GM12892 (cell line): ENCODE data around the gene POU4F1.

Source experiments
- DNase-seq: peaks from one replicate; pipeline ENCODE4 v3.0.0; 2011; ENCODE audit not compliant: insufficient read length
- FAIRE-seq: peaks from 2 replicates; lab custom pipeline; 2011; peaks lifted over from hg19 to GRCh38; lab: Jason Lieb, UNC
- POLR2A ChIP-seq: IDR thresholded peaks from 2 replicates; pipeline ENCODE4 v1.6.1; 2011; ENCODE audit warnings: low read depth, low read length, control low read depth
- POLR2AphosphoS5 ChIP-seq: IDR thresholded peaks from 2 replicates; pipeline ENCODE4 v1.6.1; 2011; ENCODE audit warnings: low read depth, low read length, control low read depth
- TAF1 ChIP-seq: IDR thresholded peaks from 2 replicates; pipeline ENCODE4 v1.6.1; 2011; ENCODE audit warnings: low read depth, mild to moderate bottlenecking, control low read depth, low read length, borderline replicate concordance

Gene POU4F1

DNA sequence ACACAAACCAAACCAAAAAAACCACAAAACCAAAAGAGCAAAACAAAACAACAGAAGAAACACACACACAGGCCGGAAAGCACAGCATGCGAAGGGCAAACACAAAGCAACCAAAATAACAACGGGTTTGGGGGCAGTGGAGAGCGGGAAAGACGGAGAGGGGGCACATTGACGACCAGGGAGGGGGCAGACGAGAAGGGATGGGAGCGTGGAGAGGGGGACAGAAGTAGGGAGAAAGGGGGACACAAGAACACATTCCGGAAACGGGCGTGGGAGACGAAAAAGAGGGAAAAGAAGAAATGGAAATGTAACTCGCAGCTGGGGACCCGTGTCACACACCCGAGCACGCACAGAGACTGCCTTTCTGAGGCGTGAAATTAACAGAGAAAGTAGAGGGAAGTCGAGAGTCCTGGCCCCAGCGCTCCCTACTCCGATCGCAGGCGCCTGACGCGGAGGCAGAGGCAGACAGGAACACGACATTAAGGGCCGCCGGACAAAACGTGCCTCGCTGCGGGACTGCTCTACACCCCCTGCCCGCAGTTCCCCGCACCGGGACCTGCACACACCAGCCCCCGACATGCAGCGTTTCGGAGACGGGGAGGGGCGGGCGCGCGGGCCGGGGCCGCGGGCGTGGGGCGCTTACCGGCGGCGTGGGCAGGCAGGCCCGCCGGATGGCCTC, 652 bp downstream of the POU4F1 start:
- FAIRE-seq (no peak), DNase-seq (no peak)
- TF ChIP-seq POLR2A = no peak

DNA sequence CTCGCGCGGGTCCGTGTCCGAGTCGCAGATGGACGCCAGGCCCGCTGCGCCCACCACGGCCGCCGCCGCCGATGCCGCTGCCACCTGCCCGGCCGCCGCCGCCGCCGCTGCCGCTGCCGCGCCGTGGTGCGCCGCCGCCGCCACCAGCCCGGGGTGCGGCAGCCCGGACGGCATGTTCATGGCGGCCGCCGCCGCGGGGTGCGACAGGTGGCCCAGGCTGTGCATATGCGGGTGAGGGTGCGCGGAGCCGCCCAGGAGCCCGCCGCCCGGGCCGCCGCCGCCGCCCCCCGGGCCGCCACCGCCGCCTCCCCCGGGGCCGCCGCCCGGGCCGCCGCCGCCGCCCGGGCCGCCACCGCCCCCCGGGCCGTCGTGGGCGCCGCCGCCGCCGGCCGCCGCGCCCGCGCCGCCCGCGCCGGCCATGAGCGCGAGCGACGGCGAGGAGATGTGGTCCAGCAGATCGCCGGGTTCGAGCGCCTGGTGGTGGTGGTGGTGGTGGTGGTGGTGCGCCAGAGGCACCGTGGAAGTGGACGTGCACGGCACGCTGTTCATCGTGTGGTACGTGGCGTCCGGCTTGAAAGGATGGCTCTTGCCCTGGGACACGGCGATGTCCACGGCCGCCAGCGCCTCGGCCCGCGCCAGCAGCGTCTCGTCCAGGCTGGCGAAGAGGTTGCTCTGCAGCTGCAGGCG, 1.3 kb downstream of the POU4F1 start:
- FAIRE-seq (no peak), DNase-seq (no peak)
- TF ChIP-seq TAF1 (no peak), POLR2A (no peak), POLR2AphosphoS5 (no peak)

DNA sequence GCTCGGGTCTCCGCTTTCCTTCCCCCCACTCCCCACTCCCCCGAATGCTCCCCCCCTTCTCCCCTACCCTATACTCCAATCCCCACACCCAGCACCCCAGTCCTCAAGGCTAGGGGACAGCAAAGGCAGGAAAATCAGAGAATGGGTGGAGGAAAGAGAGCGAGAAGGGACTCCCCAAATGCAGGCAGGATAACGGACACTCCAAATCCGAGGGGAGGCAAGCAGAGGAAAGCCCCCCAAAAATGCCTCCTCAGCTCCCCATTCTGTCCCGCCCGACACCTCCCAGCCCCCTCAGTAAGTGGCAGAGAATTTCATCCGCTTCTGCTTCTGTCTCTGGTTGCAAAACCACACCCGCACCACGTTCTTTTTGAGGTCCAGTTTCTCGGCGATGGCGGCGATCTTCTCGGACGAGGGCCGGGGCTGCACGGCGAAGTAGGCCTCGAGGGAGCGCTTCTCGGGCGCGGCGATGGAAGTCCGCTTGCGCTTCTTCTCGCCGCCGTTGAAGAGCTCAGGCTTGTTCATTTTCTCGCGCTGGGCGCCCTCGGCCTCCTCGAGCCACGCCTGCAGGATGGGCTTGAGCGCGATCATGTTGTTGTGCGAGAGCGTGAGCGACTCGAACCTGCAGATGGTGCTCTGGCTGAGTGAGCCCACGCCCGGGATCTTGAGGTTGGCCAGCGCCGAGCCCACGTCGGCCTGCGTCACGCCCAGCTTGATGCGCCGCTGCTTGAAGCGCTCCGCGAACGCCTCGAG, 2.1 kb downstream of the POU4F1 start:
- DNase-seq (no peak), FAIRE-seq (no peak)
- TF ChIP-seq POLR2AphosphoS5 = no peak
- no peak for TF ChIP-seq TAF1
- no peak for TF ChIP-seq POLR2A

DNA sequence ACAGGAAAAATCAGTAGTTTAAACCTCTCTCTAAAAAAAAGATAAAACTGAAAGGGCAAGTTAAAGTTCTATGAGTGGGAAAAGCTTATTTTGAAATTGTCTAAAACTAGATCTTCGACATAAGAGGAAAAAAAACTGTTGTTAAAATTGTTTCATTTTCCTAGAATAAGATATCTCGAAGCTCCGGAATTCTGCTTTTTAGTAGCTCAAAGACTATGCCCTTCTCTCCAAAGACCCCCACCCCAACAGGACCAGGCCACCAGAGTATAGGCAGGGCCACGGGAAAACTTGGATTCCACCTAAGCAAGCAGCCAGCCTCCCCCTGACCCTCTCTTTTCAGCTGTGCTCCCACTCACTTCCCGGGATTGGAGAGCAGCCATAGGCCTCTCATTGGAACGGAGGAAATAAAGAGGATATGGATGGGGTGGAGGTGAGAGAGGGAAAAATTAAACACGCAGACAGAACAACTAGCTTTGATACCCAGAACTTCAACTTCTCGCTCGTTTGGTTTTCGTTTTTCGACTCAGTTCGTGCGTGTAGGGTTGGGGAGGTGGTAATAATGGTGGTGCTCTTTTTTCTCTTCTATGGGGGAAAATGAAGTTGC, 3.0 kb downstream of the POU4F1 start:
- FAIRE-seq (no peak), DNase-seq (no peak)
- TF ChIP-seq TAF1 (no peak), POLR2AphosphoS5 (no peak), POLR2A (no peak)

DNA sequence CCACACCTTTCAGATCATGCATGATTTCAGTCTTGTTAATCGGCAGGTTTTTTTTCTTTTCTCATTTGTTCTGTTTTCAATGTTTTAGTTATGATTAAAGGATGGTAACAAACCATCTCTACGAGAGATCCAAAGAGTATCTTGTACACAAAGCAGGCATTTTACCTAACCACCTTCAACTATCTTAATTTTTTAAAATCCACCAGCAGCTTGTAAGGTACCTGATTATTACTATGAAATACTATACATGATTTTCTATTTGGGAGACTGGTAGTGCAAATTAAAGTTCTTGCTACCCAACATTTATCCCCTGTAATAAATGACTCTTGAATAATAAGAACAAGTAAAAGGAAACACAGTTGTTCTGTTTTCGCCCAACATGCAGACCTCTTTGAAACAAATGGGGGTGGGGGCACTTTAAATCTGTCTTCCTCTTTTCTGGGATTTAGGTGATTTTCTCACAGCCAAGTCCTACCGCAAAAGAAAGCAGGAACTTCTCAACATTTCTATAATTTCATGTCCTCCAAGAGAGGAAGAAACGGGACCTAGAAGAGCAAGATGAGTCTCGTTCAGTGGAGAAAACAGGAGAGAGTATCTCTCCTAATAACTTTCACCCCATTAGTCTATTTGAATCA, 3.6 kb downstream of the POU4F1 start:
- no peak for FAIRE-seq
- TF ChIP-seq POLR2AphosphoS5 (no peak), TAF1 (no peak), POLR2A (no peak)
- no peak for DNase-seq

DNA sequence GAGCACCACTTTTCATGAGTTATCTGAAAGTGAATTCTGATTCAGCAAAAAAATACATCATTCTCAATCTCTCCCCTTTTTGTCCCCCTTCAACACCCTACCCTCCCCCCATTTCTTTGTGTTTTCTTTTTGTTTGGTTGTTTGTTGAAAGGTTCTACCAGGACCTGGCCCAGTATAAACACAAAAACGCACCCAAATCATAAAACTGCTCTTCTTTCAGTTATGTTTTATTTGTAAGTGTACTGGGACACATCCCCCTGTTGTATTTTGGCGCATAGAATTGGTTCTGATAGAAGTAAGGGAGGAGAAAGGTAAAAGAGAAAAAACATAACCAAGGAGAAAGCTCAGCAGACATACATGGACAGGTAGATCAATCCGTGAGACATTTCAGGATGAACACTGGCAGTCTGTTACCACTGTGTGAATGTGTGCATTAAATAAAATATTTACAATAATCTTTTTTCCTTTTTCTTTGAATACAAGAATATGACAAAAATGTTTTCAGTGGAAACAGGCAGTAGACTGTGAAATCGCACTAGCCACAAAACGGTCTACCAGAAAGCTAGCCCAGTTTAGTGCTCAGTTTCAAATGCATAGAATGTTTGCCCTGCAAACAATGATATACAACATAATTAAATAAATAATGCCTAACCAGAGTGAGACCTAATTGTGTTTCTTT, 4.2 kb downstream of the POU4F1 start:
- TF ChIP-seq TAF1 (no peak), POLR2A (no peak), POLR2AphosphoS5 (no peak)
- DNase-seq (no peak), FAIRE-seq (no peak)

DNA sequence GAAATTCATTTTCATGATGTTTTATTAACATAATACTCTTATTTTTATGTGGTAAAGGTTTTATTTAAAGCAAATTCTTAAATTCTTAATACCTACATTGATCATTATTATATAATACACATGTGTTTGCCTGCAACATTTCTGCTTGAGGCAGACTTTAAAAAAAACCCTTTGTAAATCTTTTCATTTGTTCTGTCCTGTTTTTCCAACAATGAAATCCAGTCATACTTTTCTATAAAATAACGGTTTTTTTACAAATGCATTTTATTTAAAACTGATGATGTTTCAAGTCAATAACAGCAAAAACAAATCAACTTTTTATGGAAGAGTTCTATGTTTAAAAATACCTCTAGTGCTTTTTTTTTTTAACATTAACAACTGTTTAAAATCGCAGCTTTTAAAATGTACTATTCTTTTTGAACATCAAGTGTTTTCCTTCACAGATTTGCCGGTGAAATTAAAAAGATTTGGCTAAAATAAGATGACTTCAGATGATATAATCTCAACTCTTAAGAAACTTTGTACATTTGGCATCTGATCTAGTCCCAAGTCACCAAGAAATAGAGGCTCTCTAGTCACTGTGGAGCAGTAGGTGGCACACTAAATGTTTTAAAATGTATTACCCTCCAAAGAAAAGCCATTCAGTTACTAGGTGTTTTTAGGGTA, 5.1 kb downstream of the POU4F1 start:
- FAIRE-seq (no peak), DNase-seq (no peak)
- TF ChIP-seq POLR2AphosphoS5 (no peak), TAF1 (no peak)

DNA sequence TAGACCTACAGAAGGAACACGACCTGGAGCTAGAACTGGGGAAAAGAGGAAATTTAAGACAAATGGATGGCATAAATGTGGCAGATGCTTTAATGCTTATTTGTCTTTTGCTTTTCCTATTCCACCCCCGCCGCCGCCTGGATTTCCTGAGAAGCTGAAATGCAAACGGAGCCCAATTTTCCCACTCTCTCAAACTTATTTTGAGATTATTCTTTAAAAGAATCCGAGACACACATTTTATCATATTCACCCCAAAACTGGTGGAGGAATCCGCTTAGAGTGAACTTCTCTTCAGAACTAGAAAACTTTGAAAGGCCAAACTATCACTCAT, 5.8 kb downstream of the POU4F1 start:
- TF ChIP-seq TAF1 (no peak), POLR2AphosphoS5 (no peak), POLR2A (no peak)
- no peak for FAIRE-seq
- DNase-seq = no peak

DNA sequence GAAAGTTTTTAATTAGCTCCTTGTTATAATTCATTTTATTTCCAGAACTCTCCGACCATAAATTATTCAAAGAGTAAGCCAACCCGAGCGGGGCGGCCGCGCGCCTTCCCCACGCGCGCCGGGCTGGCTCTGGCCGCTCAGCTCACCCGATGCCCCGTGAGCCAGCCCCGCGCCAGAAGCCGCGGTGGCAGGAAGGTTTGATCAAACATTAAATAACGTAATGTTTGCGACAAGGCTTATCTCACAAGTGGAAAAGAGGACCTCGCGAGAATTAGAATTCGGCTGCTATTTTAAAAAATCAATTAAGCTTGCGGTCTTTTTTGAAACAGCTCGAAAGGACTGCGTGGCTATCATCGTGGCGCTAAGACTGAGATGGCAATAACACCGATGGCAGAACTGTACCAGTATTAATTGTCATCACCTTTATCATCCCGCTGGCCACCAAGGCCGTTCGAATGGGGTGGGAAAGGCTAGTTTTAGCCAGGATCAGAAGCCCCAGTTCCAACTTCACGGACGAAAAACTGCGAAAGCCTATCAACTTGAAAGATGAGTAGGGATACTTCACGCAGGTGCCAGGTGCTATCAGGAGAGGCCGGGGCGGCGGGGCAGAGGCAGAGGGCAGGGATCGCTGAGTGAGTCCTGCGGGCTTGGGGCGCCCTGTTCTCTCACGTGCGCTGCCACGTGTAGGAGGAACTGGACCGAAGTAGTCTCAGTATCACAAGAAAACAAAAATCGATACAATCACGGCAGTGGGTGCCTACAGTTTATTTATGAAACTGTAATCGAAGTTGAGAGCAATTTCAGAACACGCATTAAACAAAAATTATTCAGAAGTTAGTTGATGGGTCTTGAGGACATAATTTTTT, 6.4 kb downstream of the POU4F1 start:
- TF ChIP-seq POLR2AphosphoS5 (no peak), TAF1 (no peak), POLR2A (no peak)
- DNase-seq = no peak
- no peak for FAIRE-seq

DNA sequence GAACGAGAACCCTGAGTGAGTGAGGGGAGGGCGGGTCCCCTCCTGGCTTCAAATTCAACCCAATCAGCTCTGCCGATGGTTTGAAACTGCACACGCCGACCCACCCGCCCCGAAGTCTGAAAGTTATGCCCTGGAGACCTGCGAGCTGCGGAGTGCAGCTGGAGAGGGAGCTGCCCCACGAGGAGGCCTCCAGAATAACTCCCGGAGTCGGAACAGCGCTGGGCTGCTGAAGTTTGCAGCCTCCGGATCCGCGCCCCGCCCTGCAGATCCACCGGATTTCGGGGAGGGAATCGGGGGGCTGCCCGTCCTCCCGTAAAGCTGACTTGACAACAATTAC, 7.0 kb downstream of the POU4F1 start:
- FAIRE-seq (no peak), DNase-seq (no peak)
- TF ChIP-seq POLR2A = no peak
- TF ChIP-seq TAF1 = no peak
- no peak for TF ChIP-seq POLR2AphosphoS5
